WERI-Rb-1 (cell line): Measurements from ENCODE around the gene MANEAL.
A peak's percentile ranks its signal among the peaks of the same experiment; 100 is the strongest.

ENCODE experiments used
- DNase-seq: peaks from one replicate; pipeline ENCODE4 v3.0.0-alpha.2; 2020
- H3K27ac ChIP-seq: fragments of 250-450 bp; sonication (Bioruptor Pico); 2 replicates; pipeline ENCODE4 v1.5.1; 2020; ENCODE audit warnings: mild to moderate bottlenecking, moderate library complexity
- H3K27me3 ChIP-seq: fragments of 250-450 bp; sonication (Bioruptor Pico); 2 replicates; pipeline ENCODE4 v1.5.1; 2021; ENCODE audit warnings: mild to moderate bottlenecking, low read depth, moderate library complexity; ENCODE audit not compliant: insufficient read depth, severe bottlenecking
- H3K36me3 ChIP-seq: fragments of 250-450 bp; sonication (Bioruptor Pico); 2 replicates; pipeline ENCODE4 v1.5.1; 2020; ENCODE audit warnings: mild to moderate bottlenecking, moderate library complexity
- H3K4me3 ChIP-seq: 2 replicates; pipeline ENCODE4 v1.5.1; 2011; ENCODE audit warnings: low read depth, mild to moderate bottlenecking, control low read depth, low read length
- H3K9me3 ChIP-seq: fragments of 250-450 bp; sonication (Bioruptor Pico); 2 replicates; pipeline ENCODE4 v1.5.1; 2021; ENCODE audit warnings: mild to moderate bottlenecking, moderate library complexity; ENCODE audit not compliant: severe bottlenecking
- CTCF ChIP-seq: IDR thresholded peaks from 2 replicates; pipeline ENCODE4 v1.5.1; 2011; ENCODE audit warnings: low read depth, mild to moderate bottlenecking, control low read depth, inconsistent platforms, low read length

The MANEAL gene

GRCh38 chr1:37794372-37795339, 1.0 kb downstream of the MANEAL start:
- no peaks in the 10 kb centered on the region for H3K27me3 ChIP-seq
- 0 out of 2 replicates have a peak, but pooled peaks have one; percentile 17 for TF ChIP-seq CTCF
- H3K27ac ChIP-seq, result peak overlapping the region; percentile 97
- DNase-seq, result no peak
- peak overlapping the region; percentile 70 for H3K4me3 ChIP-seq
- peaks cover 43% of the 10 kb centered on the region for H3K36me3 ChIP-seq
- H3K9me3 ChIP-seq, result no peaks in the 10 kb centered on the region

- no peak for DNase-seq
- TF ChIP-seq CTCF, result no peak
- Histone ChIP-seq H3K27me3 (no peaks in the 10 kb centered on the region), H3K9me3 (no peaks in the 10 kb centered on the region), H3K36me3 (peaks cover 51% of the 10 kb centered on the region), H3K27ac (no peak overlapping the region), H3K4me3 (peak overlapping the region; percentile 70)
Measured at GRCh38 chr1:37795340-37796125, 1.9 kb downstream of the MANEAL start.

- peaks cover 73% of the 10 kb centered on the region for H3K36me3 ChIP-seq
- DNase-seq, result no peak
- H3K4me3 ChIP-seq, result no peak overlapping the region
- H3K27me3 ChIP-seq, result no peaks in the 10 kb centered on the region
- no peak for TF ChIP-seq CTCF
- H3K27ac ChIP-seq, result no peak overlapping the region
- H3K9me3 ChIP-seq, result no peaks in the 10 kb centered on the region
Measured at GRCh38 chr1:37797750-37798345, 4.2 kb downstream of the MANEAL start.

GRCh38 chr1:37802439-37802838, 8.8 kb downstream of the MANEAL start:
- Histone ChIP-seq H3K9me3 (no peaks in the 10 kb centered on the region), H3K27me3 (no peaks in the 10 kb centered on the region), H3K27ac (peak overlapping the region; percentile 13; the same call in 1 of the 2 replicates), H3K4me3 (no peak overlapping the region), H3K36me3 (peaks cover 95% of the 10 kb centered on the region)
- no peak for DNase-seq
- TF ChIP-seq CTCF, result no peak

GRCh38 chr1:37807220-37807554, 13.5 kb downstream of the MANEAL start:
- no peak for DNase-seq
- H3K9me3 ChIP-seq, result no peaks in the 10 kb centered on the region
- H3K4me3 ChIP-seq, result peak overlapping the region; percentile 69
- no peak for TF ChIP-seq CTCF
- peaks cover 58% of the 10 kb centered on the region for H3K36me3 ChIP-seq
- H3K27me3 ChIP-seq, result no peaks in the 10 kb centered on the region
- peak overlapping the region; percentile 75 for H3K27ac ChIP-seq
